ENCODE data around the gene TSPYL6.
A peak's percentile ranks its signal among the peaks of the same experiment; 100 is the strongest.

Gene TSPYL6

DNA sequence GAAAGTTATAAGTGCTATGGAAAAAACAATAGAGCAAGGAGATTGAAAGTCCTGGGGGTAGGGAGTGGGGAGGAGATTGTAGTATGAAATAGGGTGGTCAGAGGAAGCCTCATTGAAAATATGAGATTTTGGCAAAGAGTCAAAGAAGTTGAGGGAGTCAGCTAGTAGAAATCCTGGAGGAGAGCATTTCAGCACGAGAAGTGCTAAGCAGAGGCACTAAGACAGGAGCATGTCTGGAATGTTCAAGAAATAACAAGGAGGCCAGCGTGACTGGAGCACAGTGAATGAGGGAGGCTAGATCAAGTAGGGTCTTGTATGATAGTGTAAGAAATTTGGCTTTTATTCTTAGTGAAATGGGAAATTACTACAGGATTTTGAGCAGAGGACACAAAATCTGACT lies 2.1 kb upstream of the TSPYL6 start:
- DNase-seq: no peak

DNA sequence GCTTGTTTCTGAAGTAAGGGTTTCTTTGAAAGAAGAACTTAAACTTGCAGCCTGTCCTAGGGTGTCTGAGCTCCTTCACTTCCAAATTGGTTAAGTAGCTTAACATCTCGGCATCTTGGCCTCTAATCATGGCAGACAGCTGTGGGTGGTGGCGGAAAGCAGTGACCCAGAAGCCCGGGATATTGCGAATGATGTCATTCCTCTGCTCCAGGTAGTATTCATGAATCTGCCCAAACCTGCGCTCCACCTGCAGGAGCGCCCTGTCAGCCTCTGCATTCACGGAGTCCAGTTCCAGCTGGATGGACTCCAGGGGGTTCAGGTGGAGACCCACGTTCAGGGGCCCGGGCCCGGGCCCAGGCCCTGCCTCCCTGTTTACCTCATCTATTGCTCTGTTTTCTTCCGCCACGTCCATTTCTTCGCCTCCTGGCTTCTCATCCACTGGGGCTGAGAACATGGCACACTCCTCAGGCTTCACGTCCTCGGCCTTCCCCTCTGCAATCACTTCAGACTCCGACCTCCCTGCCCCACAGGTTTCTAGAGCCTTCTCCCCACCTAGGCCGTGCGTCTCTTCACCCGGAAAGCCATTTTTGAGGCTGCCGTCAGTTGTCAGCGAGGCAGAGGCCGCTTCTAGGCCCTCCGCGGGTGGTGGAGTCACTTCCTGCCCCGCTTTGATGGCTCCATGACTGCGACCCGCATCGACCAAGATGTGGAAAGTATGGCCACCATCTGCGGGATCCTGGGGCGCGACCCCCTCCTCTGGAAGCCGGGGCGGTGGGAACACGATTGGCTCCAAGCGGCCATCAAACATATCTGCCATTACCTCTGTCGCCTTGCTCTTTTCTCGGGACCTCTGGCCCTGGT lies 569 bp downstream of the TSPYL6 start:
- no peak for DNase-seq

DNA sequence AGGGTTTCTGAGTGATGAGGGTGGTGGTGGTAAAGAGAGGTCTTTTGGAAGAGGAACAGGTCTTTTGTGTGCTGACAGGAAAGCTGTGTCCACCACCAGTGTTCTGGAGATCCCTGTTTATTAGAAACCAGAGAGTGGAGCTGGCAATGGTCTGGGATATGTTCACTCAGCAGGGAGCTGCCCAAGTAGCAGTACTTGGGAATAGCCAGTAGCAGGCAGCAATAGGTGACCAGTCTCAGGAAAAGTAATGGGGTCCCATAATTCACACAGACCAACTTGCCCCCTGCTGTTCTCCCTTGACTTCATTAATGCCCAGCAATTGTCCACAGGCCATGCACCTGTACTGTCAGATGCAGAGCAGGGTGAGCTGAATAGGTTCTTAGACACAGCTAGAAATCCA lies 1.8 kb downstream of the TSPYL6 start:
- DNase-seq: no peak

DNA sequence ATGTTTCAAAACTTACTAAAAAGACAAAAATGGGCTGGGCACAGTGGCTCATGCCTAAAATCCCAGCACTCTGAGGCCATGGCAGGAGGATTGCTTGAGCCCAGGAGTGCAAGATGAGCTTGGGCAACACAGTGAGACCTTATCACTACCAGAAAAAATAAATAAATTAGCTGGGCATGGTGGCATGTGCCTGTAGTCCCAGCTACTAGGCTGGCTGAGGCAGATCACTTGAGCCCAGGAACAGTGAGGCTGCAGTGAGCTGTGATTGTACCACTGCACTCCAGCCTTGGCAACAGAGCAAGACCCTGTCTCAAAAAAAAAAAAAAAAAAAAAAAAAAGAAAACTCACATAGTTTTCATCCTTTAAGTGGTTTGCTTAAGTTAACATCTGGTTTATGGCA lies 6.4 kb downstream of the TSPYL6 start:
- no peak for DNase-seq

DNA sequence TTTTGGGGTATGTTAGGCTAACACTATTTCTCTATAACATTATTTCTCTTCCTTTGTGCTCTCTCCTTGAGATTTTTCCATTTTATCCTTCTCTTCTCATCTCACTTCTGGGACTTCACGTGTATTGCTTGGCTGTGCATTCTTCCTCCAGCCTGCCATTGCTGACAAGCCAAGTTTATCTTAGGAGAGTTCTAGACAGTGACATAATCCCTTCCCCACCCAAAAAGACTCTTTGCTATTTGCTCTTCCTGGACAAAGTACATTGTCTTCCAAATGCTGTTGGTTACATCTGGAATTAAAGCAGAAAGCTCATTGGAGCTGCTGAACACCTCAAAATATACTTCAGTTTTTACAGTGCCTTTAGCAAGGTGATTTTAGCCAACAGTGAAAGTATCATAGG lies 8.9 kb downstream of the TSPYL6 start:
- no peak for DNase-seq

DNA sequence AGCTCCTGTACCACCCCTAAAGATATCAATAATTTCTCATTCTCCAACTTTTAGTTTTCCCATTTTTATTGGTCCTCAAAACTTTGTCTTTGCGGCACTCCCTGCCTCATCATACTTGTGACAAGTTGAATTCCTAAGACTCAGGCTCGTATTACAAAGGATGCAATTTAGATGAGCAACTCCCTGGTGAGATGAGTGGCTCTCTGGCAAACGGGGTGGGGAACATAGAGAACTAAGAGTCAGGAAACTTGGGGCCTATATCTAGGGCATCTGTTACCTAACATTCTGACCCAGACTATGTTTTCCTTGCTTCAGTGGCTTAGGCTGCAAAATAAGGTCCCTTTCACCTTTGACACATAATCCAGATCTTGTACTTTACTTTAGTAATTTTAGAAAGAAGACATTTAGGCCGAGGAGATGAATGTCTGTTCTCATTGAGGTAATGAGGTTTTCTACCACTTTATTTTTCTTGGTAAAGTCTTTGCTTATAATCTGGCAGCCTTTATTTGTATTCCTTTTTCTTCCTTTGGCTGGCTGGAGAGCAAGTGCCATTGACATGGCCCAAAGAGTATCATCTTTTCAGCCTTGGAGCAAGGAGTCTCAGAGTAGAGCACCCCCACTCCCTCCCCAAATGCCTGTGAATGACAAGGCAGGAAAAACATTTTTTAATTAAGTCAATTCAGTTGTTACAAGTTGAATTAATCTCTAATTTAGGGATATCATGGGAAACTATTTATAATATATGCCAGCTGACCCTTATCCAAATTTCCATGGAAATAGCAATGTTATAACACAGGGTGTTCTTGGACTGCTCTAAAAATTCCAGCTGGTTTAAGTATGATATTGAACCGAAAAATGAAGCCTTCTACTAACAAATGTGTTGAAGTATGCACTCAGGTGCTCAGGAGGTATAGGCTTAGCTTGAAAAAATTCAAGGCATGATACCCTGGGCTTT lies 15.2 kb downstream of the TSPYL6 start:
- DNase-seq: no peak

DNA sequence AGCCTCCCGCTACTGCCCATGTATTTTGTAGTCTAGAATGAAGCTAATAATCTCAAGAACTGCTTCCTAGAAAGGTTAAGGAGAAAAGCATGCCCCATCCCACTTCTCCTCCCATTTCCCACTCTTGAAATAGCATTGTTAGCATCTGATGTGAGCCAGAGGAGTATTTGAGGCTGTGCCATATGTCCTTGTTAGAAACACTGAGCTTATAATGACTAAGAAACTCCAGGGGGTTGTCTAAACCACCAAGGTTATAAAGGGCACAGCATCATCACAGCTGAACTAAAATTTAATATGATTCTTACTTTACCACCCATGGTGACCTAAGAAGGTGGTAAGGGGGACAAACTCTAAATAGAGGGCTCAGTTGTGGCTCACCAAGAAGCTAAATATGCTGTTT lies 16.6 kb downstream of the TSPYL6 start:
- DNase-seq: no peak

DNA sequence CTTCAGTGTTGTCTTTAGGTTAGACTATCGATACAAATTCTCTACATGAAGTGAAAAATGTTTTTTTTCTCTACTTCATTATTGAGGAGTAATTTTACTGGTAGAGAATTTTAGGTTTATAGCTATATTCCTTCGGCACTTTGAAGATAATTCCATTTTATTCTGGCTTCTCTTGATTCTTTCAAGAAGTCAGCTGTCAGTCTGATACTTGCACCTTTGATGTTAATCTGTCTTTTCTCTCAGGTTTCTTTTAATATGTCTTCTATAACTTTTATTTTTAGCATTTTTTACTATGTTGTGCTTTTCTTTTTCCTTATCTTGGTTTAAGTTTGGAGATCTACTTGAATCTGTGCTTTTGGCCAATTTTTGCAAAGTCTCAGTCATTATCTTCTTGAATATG lies 18.6 kb downstream of the TSPYL6 start:
- no peak for DNase-seq

DNA sequence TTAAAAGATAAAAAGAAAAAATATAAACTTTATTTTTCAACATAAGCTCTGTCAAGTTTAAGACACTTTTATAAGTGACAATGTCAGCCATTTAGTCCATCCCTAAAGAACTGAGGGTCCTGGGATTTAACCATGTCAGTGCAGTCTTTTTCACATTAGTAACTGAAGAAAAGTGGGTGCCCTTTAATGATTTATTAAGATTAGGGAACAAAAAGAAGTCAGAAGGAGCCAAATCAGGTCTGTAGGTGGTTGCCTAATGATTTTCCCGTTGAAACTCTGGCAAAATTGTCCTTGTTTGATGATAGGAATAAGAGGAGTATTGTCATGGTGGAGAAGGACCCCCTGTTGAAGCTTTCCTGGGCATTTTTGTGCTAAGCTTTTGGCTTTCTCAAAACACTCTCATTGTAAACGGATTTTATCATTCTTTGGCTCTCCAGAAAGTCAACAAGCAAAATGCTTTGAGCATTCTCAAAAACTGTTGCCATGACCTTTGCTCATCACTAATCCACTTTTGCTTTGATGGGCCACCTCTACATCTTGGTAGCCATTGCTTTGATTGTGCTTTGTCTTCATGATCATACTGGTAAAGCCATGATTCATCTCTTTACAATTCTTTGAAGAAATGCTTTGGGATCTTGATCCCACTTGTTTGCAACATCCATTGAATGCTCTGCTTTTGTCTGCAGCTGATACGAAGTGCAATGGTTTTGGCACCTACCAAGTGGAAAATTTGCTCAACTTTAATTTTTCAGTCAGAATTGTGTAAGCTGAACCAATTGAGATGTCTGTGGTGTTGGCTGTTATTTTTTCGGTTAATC lies 22.0 kb downstream of the TSPYL6 start:
- DNase-seq: no peak

DNA sequence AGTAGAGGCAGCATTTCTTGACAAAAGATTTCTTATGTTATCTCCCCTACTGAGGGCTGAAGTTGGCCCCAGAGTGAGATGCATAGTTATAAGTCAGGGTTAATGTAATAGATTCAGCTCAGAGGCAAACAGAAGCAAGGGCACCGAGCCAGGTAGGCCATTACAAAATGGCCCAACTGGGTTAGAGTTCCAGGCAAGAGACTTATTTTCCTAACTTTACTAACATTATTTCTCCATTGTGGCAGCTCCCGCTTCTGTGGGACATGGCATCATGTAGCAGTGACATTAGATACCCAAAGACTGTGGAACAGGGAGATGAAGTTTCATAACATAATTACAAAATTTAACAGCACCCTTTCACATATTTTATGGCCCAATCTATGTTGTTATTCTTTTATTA lies 27.1 kb downstream of the TSPYL6 start:
- DNase-seq: peak in 4 of 51 donors; percentile 2 to 12 (median 6)

DNA sequence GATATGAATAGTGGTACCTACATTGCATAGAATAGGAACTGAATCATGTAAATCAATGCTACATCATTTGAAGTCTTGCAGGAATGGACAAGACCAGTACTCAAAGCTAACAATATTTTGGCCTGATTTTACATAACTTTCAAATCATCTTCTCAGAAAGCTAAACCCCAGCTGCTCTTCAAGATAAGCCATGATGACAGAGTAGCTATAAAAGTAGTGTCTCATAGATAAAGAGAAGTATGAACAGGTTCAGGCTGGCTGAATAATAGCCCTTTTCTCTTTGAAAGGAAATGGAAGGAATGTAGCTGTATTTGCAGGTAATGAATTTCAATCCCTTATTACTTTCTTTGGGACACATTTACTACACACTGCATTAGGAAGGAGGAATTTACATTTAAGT lies 28.2 kb downstream of the TSPYL6 start:
- no peak for DNase-seq

DNA sequence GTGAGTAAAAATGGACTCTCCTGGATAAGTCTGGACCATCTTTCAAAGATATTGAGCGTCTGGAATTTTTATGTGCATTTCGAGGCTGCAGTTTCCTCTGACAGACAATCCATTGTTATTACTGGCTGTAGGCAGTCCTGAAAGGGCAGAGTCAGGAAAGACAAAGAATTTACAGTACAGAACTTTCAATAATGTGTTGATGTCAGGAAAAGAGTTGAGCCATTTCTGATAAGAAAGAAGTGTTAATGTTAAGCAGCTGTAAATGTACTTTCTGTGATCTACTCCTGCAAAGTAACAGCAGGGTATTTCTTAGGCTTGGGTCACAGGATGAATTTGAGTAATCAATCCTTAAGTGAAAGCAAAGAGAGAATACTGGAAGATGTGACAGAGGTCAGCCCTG lies 29.8 kb downstream of the TSPYL6 start:
- peak in 4 of 51 donors; percentile 3 to 81 (median 15) for DNase-seq

DNA sequence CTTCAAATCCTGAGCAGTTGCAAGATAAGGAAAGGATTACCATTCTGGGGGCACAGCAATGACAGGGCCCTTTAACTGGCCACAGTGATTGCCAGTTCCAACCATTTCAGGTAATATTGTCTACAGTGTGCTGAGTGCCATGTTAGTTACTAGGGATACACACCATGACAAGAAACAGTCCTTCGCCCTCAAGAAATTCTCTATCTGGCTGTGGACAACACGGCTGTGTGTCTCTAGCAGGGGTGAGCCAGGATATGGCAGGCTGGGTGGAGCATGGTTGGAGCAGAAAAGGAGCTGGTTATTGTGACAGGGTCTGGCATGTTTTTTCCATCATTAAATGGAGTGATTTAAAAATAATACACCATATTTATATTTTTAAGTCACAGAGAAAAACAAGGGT lies 31.0 kb downstream of the TSPYL6 start:
- DNase-seq: peak in 2 of 51 donors; percentile 2 to 5

DNA sequence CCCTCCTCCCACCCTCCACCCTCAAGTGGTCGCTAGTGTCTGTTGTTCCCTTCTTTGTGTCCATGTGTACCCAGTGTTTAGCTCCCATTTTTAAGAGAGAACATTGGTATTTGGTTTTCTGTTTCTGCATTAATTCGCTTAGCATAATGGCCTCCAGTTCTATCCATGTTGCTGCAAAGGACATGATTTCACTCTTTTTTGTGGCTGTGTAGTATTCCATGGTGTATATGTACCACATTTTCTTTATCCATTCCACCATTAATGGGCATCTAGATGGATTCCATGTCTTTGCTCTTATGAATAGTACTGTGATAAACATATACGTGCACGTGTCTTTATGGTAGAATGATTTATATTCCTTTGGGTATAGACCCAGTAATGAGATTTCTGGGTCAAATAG lies 42.9 kb downstream of the TSPYL6 start:
- no peak for DNase-seq

DNA sequence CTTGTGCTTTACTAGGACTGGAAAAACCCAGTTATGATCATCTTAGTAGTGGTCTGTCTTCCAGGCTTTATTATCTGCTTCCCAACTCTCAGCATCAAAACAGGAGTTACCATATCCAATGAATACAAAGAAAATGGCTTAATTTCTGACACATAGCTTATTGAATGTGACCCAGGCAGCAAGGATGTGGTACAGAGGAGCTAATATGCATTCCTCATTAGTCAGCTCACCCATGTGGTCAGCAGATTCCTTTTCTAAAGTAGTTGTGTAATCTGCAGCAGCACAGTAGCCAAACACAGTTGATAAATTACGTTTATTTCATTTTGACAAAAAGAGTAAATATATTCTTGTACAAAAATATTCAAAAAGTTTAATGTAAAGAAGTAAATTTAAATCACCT lies 43.6 kb downstream of the TSPYL6 start:
- no peak for DNase-seq

DNA sequence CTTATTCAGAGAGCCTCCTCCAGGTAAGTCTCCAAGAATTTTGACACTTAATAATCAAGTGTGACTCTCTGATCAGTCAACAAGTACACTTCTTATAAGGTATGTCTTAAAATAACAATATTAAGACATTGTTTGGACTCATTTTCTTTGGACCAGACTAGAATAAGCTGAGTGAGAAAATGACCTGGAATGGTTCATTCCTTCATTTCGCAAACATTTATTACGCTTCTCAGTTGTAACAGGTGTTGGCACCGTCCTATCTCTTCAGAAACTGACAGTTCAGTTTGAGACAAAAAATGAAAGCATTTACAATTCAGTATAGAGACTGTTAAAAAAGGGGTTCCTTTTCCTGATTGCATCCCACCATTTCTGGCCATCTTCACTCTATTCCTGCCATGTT lies 46.6 kb downstream of the TSPYL6 start:
- DNase-seq: no peak

DNA sequence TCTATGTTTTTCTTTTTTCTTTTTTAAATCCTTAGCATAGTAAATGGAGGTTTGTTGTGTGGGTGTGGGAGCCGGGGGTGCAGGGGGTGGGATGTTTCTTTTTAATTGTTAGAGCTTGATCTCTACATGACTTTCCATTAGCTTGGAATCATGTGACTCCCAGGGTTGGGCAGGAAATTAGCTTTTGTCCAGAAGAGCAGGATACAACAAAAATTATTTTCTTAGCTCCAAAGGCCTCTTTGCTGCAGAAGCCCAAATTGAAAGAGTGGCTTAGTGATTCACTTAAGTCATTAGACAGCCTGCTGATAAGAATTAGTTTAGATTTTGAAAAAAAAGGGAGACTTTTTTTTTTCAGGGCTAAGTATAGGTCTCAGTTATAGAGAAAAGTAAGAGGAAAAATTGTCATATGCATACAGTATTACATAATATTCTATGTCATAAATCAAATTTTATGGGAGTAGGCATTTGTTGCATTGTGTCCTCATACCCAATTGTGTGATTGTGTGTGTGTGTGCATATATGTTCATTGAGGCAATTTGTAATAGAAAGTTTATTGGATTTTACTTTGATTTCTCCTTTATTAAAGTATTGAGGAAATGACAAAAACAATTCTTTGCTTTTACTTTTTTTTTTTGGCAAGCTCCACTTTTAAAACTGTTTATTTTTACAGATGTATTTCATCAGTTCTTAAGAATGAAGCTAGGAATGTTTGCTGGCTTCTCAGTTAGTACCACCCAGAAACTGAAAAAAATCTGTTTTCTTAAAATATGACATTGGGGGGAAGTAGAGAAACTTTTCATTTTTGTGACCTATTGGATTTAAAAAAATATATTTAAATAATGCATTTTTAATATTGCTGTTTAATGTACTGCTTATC lies 47.4 kb downstream of the TSPYL6 start:
- DNase-seq: peak in 1 of 51 donors; percentile 16

DNA sequence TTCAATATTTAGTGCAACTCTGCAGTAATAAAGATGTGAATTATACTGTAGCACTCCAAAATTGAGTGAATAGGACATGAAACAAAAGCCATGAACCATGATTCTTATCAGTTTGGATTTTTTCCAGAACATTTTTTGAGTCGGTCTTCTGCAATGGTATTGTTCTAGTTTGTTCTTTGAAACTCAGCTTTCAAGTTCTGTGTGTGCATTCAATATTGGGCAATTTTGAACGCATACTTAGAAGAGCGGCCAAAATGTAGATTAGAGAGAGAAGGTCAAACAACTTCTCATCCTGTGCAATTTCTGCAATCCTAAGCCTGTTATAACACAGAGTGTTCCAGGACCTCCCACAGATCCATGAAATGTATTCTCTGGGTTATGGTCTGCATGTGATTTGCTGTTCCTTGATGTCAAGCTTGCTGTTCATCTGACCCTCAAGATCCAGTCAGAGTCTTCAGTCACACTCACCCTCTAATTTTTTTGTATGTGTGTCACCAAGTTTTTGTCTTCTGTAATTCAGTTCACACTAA lies 48.3 kb downstream of the TSPYL6 start:
- DNase-seq: peak in 1 of 51 donors; percentile 24

DNA sequence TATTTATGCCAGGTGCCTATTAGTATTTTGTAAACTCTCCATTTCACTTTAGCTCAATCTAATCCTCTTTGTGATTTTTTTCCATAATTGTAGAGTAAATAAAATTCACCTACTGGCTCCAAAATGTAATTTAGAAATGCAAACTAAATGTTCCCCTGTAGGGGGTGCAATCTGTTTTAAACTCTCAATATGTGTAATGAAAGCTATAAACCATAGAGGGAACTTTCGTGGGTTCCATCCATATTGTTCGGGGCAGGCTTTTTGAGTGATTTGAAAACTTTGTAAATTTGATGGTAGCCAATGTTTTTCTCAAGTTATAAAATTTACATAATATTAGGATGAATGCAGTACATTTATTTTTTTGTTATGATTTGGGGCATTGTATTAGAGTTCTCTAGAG lies 49.4 kb downstream of the TSPYL6 start:
- DNase-seq: peak in 2 of 51 donors; percentile 10 to 56

DNA sequence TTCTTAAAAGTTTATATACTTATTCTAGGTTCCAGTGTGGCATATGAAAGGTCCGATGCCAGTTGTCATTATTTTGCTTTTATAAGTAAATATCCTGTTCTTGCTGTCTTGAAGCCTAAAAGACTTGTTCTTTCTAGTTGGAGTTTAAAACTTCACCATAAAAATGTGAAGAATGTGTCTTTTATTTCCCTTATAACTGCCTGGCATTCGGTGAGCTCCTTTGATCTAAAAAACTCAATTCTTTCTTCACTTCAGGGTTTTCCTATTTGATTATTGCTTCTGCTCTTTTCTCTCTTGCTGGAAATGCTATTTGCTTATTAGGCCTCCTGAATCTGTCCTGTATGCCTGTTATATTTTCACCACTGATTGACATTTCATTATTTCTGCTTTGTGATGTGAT lies 51.6 kb downstream of the TSPYL6 start:
- DNase-seq: no peak

Data from hypothalamus (tissue), 51 donors.